DMS53 treated with DMSO at 0.1 percent for 48 hours (cell line): ENCODE data around the gene KNOP1.

Experiments used
- DNase-seq: peaks from one replicate; lab custom pipeline; 2025; ENCODE audit not compliant: unreplicated experiment; lab: John Stamatoyannopoulos, UW

Gene KNOP1, protein sequence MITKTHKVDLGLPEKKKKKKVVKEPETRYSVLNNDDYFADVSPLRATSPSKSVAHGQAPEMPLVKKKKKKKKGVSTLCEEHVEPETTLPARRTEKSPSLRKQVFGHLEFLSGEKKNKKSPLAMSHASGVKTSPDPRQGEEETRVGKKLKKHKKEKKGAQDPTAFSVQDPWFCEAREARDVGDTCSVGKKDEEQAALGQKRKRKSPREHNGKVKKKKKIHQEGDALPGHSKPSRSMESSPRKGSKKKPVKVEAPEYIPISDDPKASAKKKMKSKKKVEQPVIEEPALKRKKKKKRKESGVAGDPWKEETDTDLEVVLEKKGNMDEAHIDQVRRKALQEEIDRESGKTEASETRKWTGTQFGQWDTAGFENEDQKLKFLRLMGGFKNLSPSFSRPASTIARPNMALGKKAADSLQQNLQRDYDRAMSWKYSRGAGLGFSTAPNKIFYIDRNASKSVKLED

DNA sequence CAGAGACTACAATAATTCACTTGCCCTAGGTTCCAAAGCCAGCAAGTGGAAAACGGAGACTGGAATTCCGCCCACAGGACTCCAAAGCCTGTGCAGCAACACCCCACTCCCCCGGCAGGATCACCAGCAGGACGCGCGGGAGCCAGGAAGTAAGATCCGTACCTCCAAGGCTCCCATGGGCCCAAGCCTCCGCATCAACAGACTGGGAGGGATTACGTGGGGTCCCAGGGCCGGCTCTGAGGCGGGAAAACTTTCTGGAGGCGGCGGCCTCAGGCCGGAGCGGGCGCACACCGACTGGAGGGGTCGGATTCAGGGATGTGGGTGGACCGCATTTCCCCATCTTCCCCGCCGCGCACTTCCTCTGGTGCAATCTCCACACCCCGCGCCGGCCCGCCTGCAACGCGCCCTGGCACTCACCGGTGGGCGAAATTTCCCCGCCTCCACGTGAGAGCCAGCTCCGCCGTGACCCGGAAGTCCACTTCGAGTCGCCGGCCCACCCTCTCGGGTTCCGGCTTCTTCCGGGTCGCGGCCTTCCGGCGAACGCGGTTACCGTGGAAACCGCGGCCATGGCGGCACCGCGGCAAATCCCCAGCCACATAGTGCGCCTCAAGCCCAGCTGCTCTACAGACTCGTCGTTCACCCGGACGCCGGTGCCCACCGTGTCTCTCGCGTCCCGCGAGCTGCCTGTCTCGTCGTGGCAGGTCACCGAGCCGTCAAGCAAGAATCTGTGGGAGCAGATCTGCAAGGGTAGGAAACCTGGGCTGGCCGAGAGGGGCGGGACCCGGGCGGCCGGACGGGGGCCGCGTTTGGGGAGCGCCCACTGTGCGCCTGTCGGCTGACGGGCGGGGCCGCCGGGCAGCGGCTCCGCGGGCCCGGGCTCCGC lies at the start of gene KNOP1, which contains the start of gene IQCK:
TSS of gene KNOP1 (minus strand) at position 487 of the 883 bp plus-strand sequence. CDS start 3,192 bp downstream, outside the sequence.
TSS of gene IQCK (plus strand) at position 531 of the 883 bp plus-strand sequence. CDS start at position 567, 36 bp downstream.
- DNase-seq: peak; percentile 51

DNA sequence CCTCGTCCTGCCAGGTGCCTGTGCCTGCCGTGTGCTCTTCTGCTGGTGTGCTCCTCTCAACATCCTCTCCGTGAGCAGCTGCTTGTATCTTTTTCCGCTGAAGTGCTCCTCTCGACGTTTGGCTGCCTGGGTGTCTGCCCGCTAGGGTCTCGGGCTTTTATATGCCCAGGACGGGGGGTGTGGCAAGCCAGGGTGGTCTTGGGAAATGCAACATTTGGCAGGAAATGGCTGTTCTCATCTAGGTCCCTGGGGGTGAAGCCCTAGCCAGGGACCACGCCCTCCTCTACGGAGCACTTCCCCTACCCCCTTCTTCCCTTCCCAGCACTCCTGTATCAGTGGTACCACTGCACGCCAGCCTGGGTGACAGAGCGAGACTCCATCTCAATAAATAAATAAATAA lies 49.5 kb upstream of the KNOP1 start:
- no peak for DNase-seq

DNA sequence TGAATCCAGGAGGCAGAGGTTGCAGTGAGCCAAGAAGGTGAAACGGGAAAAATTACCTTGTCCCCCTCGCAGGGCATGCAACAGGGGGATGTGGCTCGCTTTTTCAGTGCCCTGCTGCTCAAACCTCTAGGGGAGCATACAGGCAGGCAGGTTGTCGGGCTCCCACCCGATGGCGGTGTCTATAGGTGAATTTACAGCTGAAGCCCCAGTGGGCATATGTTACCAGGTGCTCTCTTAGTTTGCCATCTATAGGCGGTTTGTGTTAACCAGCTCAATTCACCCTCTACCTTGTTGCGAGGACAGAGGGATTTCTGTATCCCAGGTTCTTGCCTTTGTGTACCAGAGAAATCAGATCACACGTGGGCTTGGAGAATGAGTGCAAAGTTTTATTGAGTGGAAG lies 49.0 kb upstream of the KNOP1 start:
- DNase-seq: no peak

DNA sequence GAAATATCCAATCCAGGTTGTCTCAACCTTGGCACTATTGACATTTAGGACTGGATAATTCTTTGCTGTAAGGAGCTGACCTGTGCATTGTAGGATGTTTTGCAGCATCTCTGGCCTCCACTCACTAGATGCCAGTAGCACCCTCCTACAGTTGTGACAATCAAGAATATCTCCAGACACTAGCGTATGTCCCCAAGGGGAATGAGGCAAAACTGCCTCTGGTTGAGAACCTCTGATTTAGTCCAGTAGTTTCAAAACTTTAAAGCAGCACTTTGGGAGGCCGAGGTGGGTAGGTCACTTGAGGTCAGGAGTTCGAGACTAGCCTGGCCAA lies 48.5 kb upstream of the KNOP1 start:
- no peak for DNase-seq

DNA sequence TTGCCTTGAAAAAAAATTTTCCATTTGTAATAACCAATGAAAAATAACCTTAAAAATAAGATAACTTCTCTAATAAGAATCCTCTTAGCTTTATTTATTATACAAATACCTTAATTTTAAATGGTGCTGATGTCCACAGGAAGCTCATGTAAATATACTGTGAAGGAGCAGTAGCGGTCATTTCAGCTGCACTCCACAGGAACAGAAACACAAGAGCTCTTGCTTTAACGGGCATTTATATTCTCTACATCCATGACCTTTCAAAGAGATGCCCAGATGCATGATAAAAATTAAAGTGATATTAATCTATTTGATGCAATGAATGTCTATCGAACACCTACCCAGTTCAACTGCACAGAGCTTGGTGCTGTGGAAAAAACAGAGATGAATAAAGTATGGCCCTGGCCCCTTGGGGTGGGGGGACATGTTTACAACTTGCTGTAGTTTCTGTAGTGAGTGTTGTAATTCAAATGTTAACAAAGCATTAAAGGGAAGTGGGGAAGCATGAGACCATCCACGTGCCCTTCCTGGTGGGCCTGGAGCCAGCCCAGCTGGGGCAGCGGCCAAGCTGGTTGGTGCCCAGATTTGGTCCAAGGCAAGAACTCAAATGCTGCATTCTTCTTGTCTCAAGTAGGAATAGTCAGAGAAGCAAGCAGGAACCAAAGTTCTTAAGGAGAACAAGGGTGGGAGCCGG lies 48.0 kb upstream of the KNOP1 start:
- no peak for DNase-seq

DNA sequence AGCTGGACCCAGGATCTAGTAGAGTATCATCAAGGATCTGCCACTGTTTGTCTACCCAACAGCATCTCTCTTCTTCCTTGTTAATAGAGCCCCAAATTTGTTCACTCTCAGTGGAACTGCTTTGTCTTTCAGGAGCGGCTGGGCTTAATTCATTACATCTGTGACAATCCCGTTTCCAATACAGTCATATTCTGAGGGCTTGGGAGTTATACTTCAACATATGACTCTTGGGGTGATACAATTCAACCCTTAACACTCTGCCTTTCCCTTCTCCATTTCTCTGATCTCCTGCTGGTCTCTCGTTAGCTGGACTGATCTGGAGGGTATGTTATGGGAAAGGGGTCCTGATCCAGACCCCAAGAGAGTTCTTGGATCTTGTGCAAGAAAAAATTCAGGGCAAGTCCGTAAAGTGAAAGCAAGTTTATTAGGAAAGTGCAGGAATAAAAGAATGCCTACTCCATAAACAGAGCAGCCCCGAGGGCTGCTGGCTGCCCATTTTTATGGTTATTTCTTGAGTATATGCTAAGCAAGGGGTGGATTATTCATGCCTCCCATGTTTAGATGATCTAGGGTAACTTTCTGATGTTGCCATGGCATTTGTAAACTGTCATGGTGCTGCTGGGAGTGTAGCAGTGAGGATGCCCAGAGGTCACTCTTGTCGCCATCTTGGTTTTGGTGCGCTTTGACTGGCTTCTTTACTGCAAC lies 42.5 kb upstream of the KNOP1 start:
- DNase-seq: no peak

DNA sequence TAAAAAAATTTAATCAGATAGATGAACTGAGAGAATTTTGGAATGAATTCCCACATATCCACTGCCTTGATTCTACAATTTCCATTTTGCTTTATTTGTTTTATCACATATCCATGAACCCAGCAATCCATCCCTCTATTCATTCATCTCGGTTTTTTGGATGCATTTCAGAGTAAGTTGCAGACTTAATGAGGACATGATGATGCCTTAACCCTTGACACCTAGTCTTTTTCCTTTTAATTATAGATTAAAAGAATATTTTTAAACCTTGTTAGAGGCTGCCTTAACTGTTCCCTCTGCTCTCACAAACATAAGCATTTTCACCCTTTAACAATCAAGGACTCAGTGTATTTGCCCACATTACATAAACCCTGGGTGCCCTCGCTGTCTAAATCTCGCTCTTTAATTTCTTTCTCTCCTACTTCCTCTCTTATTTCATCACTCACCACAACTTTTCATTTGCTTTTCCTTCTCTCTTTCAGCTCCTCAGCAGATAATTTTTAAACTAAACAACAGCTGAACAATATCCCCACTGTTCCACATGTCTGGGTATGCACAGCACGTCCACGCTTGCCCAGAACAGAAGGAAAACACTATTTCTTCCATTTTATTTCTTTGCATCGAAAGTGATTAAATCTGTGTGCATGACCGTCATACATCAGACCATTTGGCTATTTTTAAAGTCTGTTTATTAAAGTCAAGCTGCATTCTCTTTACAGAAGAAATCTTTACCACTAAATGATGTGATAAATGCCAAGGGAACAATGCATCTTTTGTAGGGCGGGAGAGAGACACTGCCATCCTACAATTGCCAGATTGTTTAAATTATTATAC lies 40.0 kb upstream of the KNOP1 start:
- DNase-seq: no peak

DNA sequence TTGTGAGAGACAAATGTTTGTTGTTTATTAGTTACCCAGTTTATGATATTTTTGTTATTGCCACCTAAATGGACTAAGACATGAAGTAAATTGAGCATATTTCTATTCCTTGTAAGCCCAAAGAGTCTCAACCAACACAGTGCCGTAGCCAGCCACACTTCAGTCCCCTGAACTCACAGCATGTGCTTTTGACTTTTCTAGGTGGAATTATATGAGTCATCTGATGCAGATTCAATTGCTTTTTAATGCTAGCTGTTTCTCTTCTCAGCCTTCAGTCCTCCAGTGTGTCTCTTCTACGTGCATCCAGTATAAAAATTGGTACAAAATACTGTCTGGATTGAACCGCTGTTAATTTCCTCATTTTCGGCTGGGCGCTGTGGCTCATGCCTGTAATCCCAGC lies 39.0 kb upstream of the KNOP1 start:
- no peak for DNase-seq

DNA sequence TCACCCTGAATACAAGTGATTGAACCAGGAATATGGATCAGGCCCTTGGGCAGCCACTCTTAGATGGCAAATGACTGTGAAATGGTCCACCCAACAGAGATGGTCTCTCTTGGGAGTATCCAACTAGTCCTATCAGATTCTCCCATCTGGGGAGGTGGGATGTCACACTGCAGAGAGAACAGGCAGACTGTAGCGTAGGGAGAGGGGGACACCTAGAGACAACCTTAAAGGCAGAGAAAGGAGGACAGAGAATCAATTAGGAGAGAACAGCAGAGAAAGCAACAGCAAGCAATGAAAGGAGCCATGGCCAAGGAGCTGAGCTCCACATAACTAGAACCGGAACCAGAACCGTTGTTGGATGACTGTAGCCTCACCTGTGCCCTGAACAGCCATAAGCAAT lies 37.2 kb upstream of the KNOP1 start:
- DNase-seq: no peak

DNA sequence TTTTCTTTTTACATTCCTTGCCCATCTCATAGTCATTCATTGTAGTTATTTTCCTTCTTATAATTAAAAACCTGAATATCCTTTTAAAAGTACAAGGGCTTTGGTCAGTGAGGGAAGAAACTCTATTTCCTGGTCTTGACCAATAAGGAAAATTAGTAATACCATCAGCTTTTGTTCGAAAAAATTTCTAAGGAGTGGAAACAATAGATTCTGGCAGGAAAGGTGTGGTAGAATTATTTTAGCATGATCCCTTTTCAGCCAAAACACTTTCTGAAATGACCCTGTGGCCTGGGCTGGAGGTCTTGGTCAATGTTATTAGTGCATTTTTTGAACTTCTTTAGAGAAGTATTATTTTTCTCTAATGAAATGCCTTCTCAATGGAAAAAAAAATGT lies 36.6 kb upstream of the KNOP1 start:
- no peak for DNase-seq

DNA sequence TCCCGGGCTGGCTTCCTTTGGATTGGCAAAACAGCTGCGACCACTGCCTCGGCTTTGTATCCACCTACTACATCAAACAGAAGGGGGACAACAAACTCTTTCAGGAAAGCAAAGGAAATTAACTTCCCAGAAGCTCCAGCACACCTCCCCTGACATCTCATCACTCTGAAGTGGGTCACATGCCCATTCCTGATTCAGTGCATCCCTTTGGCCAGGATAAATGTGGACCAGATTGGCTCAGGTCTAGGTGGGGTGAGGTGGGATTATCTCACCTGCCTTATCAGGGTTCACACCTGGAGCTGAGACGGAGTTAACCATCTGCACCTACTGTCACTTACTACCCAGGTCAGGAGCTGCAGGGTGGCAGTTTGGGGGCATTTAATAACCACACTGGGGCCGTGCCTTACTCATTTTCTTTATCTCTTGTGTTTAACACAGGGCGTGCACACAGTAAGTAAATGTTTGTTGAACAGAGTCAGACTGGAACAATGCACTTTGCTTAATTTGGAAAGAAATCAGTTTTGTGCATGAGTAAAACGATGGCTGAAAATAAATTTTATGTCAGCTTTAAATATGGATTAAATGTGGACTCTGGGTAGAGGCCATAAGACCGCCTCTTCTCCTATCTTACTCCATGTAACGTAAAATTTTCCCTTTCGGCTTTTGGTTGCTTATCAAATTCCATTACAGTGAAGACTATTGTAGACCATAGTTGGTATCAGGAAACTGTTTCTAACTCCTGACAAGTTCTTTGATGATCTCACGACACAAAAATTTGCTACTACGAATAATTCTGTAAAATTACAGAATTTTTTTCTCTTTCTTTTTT lies 36.0 kb upstream of the KNOP1 start:
- DNase-seq: no peak

DNA sequence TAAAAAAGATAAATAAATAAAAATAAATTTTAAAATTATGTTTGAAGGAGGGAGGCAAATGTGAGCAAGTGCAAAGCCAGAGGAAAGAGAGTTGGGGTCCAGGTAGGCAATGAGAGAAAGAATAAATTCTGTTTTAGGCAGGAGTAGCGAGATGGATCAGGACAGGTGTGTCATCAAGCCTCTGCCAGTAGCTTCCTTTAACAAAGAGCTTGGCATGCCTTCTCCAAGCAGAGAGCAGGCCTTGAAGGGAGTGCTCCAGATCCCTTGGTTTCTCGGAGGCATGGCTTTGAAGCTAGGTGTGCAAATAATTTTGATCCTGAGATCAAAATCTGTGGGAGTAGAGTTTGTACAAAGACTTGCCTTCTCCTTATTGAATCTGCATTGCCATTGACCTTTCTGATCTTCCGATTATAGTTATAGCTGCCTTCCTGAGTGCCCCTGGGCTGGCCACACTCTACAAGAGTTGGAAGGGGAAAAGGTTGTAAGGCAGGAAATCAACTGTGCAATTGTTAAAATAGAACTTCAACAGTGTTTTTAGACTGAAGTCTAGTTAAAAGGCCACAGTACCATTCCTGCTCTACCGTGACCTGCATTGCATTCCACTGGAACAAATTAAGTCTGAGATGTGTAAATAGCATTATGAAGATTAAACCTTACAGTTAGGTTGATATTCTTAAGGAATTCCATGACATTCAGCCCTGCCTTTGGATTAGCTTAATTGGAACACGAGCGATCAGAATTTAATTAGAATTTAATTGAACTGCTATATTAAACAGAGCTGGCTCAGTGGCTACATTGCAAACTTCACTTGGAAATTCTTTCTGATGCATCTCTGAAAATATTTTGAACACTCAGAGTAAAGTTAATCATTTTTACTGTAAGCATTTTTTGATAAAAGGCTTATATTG lies 33.7 kb upstream of the KNOP1 start:
- DNase-seq: no peak

DNA sequence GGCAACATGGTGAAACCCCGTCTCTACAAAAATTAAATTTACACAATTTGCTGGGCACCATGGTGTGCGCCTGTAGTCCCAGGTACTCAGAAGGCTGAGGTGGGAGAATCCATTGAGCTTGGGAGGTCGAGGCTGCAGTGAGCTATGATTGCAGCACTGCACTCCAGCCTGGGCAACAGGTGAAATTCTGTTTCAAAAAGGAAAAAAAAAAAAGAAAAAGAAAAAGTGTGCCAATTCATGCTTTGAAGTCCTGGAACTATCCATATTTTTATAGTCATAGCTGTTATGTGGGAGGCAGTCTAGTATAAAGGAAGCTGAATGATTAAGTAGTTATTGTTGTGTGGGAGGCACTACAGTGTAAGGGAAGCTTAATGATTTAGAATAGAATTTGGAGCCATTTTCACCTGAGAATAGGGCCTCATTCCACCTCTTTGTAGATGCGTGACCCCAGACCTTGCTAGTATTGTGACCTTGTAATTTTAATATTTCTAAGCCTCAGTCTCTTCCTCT lies 31.6 kb upstream of the KNOP1 start:
- DNase-seq: no peak

DNA sequence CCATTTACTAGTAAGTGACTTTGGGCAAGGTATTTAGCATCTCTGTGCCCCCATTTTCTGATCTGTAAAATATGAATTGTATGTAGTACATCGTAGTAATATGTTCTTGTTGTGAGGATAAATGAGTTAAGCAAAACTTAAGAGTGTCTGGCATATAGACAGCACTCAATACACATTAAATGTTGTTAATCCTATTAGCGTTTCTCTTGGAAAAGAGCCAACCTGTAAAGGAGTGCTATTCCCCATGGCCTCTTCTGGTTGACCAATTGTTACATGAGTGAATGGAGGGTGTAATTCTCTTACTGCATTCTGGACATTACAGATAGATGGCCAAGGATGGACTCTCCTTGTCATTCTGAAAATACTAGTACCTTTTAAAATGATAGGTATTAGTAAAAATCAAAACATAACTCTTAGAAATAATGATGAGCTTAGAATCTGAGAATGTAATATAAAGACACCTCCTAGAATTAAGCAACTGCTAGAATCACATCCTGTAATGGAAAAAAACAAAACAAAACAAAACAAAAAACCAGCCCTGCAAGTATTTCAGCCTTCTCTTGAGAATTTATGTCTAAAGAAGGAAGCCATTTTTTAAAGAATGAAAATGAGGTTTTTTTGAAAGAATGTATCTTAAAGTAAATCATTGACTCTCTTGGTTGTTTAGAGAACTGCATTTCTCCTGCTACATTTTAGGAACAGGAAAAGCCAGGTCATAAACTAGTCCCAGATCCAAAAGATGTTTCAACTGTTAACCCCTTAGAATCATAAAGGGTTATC lies 30.6 kb upstream of the KNOP1 start:
- DNase-seq: no peak

DNA sequence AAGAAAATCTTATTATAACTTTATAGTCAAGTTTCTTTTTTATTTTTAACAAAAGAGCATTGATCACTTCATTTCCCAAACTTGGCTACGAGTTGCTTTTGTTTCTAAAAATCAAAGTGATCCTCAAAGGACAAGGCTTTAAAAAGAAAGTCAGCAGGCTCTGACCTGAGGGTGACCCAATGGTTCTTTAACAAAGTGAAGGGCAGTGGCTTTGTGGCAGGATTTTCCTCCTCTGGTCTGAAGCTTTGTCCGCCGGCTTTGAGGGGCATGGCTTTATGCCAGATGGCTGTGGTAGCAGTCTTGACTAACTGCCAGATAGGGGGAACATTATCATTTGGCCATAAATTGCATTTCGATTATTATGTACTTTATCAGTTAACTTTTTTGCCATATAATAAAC lies 28.5 kb upstream of the KNOP1 start:
- DNase-seq: no peak

DNA sequence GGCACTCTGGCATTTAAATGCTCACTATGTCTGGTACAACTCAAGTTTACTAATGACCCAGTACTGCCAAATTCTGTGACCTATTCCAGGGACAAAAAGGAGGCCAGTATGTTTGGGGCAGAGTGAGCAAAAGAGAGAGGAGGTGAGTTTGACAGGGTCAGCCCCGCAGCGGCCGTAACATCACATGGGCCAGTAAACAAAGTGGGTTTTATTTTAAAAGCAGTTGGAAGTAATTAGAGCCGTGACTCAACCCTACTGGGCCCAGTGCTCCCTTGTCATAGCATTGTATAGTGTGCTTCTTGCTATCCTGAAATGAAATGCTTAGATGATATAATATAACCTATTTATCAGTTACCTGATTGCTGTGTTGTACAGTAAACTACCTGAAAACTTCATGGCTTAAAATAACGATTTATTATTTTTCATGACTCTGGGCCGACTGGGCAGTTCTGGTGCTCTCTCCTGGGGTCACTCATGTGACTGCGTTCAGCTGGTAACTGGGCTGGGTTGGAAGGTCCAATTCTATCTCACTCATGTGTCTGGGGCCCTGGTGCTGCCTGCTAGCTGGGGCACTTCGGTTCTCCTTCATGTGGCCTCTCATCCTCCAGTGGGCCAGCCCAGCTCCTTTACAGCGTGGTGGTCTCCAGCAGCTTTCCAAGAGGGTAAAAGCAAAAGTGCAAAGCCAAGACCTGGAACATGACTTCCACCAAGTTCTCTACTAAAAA lies 27.4 kb upstream of the KNOP1 start:
- DNase-seq: no peak
